Vagina (tissue), 2 donors: ENCODE results near the gene ZMYND8. TPM values are rescaled to one million over a fixed set of nuclear protein-coding genes. Genes with fewer than 3 reads are reported as not detected.

Experiments used
- DNase-seq, 2 donors: peaks; one replicate each; pipeline ENCODE4 v3.0.0-alpha.2; 2017; ENCODE audit errors: extremely low spot score in 2 of 2
- H3K27ac ChIP-seq: fragments of 200-600 bp; sonication (generic); one replicate; pipeline ENCODE4 v1.5.1; 2019
- H3K27me3 ChIP-seq: fragments of 200-600 bp; sonication (generic); one replicate; pipeline ENCODE4 v1.5.1; 2019
- H3K36me3 ChIP-seq, 2 donors: fragments of 200-600 bp; sonication (generic); one replicate each; pipeline ENCODE4 v1.5.1; 2017 to 2019
- H3K4me1 ChIP-seq: fragments of 200-600 bp; sonication (generic); one replicate; pipeline ENCODE4 v1.5.1; 2019
- H3K4me3 ChIP-seq, 2 donors: fragments of 200-600 bp; sonication (generic); 1 replicate in 1 of 2; 2 replicates in 1 of 2; pipeline ENCODE4 v1.5.1; 2016 to 2019
- H3K9me3 ChIP-seq: fragments of 200-600 bp; sonication (generic); one replicate; pipeline ENCODE4 v1.5.1; 2019
- POLR2A ChIP-seq, 2 donors: fragments of 450-650 bp; IDR thresholded peaks; one replicate each; pipeline ENCODE4 v1.6.1; 2017; ENCODE audit warnings: antibody characterized with exemption in 2 of 2, mild to moderate bottlenecking in 2 of 2, moderate library complexity in 2 of 2
- POLR2AphosphoS5 ChIP-seq, 2 donors: sonication (generic); formaldehyde crosslinking; IDR thresholded peaks; one replicate each; pipeline ENCODE4 v1.9.0; 2017; ENCODE audit warnings: antibody characterized with exemption in 2 of 2, mild to moderate bottlenecking in 2 of 2, low read depth in 1 of 2; ENCODE audit not compliant: insufficient read depth in 1 of 2
- intact Hi-C: fragments of 100-400 bp; cut with DNase I; formaldehyde crosslinking; loops from one replicate; pipeline ENCODE4 v1.15.1; 2023
- total RNA-seq: library from RNA; depleted of rRNA; stranded (reverse); fragments of >200 nt; gene quantifications from one replicate; pipeline ENCODE4 v1.2.3, GENCODE V29; 2016
- TF ChIP-seq, protein P1 (sequence below), 3 experiments: fragments of 450-650 bp in 2 of 3; fragments of 200-600 bp in 1 of 3; sonication (generic) in 1 of 3; IDR thresholded peaks; one replicate each; pipeline ENCODE4 v1.5.1; 2017 to 2019; ENCODE audit warnings: antibody characterized with exemption in 3 of 3, mild to moderate bottlenecking in 2 of 3, moderate library complexity in 2 of 3

The ZMYND8 gene
- total RNA-seq, 1 donor from 2014 or later, result 91.1 TPM

DNA sequence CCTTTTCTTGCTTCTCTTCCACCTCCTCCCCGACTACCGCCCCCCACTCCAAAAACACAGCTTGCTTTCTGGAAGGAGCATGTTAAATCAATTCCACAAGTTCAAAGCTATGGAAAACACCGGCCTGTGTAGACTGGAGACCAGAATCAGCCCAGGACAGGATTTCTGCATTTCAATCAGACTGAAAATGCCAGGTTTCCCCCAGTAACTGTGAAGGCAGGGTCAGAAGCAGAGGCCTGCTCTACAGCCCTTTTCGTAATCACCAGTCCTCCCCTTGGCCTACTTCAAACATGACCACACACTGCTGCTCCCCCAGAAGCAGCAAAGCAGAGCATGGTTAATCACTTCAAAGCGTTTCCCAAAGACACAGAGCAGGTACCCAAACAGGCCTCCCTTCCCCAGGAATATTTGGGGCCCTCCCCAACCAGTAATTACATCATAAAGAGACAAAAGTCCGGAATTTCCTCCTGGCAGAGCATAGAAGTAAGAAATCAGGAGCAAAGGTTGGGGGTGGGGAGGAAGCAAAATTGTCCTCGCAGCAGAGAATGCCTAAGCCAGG lies 38.4 kb downstream of the ZMYND8 start:
- DNase-seq, result no peak
- Histone ChIP-seq H3K4me3 (peak overlapping the region; percentile 17 to 19), H3K36me3 (no peaks in the 10 kb centered on the region), H3K4me1 (peaks cover 84% of the 10 kb centered on the region), H3K27ac (peak overlapping the region; percentile 99), H3K27me3 (no peaks in the 10 kb centered on the region), H3K9me3 (no peaks in the 10 kb centered on the region)
- intact Hi-C loops, result loop anchor here (5.0 kb wide), 1 partner anchor 41 kb away; no protein-coding TSS in a partner anchor
- TF ChIP-seq POLR2AphosphoS5 (IDR thresholded peaks at IDR 0.05; ENCODE audit: insufficient read depth in 1 of 2, low read depth in 1 of 2) (no peak), POLR2A (IDR thresholded peaks at IDR 0.05) (no peak)
- TF ChIP-seq, protein P1, sequence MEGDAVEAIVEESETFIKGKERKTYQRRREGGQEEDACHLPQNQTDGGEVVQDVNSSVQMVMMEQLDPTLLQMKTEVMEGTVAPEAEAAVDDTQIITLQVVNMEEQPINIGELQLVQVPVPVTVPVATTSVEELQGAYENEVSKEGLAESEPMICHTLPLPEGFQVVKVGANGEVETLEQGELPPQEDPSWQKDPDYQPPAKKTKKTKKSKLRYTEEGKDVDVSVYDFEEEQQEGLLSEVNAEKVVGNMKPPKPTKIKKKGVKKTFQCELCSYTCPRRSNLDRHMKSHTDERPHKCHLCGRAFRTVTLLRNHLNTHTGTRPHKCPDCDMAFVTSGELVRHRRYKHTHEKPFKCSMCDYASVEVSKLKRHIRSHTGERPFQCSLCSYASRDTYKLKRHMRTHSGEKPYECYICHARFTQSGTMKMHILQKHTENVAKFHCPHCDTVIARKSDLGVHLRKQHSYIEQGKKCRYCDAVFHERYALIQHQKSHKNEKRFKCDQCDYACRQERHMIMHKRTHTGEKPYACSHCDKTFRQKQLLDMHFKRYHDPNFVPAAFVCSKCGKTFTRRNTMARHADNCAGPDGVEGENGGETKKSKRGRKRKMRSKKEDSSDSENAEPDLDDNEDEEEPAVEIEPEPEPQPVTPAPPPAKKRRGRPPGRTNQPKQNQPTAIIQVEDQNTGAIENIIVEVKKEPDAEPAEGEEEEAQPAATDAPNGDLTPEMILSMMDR (IDR thresholded peaks at IDR 0.05), result peak in 1 of 3 experiments; percentile 5

DNA sequence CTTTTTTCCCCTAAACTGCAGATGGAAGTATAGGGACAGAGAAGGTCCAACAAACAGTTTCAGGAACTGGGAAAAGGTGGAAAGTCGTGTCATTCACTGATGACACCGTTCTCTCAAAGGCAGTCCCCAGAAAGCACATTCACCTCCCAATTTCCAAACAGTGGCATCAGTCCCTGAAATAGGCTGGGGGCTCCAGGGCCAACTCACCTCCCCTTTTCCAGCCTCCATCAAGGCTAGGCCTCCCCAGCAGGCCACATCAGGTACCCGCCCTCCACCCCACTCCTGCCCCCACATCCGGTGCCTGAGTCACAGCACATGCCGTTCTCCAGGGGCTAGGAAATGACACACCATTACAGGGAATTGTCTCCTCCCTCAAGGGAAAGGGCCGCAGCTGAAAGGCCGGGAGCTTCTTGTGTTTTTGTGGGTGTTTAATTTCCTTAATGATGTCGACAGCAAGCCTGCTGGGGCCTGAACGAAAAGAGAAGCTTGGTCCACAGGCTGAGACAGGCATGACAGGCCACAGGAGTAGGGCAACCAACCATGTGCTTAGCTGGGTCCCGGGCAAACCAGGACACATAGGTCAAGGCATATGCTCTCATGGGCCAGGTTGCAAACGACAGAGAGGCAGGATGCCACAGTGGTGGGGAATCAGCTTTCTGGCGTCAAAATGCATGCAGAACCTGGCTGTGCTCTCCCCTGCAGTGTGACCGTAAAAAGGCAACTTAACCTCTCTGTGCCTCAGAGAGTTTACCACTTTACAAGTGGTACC lies 39.2 kb downstream of the ZMYND8 start:
- peak; percentile 98 for DNase-seq
- intact Hi-C loops, result loop anchor here (2.0 to 5.0 kb wide), 2 partner anchors 40 to 43 kb away; no protein-coding TSS in a partner anchor
- TF ChIP-seq, protein P1 (IDR thresholded peaks at IDR 0.05), result no peak
- TF ChIP-seq POLR2A (IDR thresholded peaks at IDR 0.05) (peak in 1 of 2 donors; percentile 28), POLR2AphosphoS5 (IDR thresholded peaks at IDR 0.05; ENCODE audit: insufficient read depth in 1 of 2, low read depth in 1 of 2) (peak; percentile 88 to 92)
- Histone ChIP-seq H3K27ac (peak overlapping the region; percentile 99), H3K9me3 (no peaks in the 10 kb centered on the region), H3K36me3 (no peaks in the 10 kb centered on the region), H3K4me1 (peaks cover 84% of the 10 kb centered on the region), H3K4me3 (peak overlapping the region; percentile 17 to 19), H3K27me3 (no peaks in the 10 kb centered on the region)

GRCh38 chr20:47316776-47317126 lies 39.7 kb downstream of the ZMYND8 start:
- no peak for DNase-seq
- peaks cover 78% of the 10 kb centered on the region for H3K4me1 ChIP-seq
- H3K36me3 ChIP-seq, result no peaks in the 10 kb centered on the region
- no peaks in the 10 kb centered on the region for H3K9me3 ChIP-seq
- TF ChIP-seq POLR2AphosphoS5 (IDR thresholded peaks at IDR 0.05; ENCODE audit: insufficient read depth in 1 of 2, low read depth in 1 of 2) (no peak), POLR2A (IDR thresholded peaks at IDR 0.05) (no peak)
- TF ChIP-seq, protein P1 (IDR thresholded peaks at IDR 0.05), result no peak
- no peak overlapping the region for H3K4me3 ChIP-seq
- H3K27ac ChIP-seq, result peak overlapping the region; percentile 99
- no peaks in the 10 kb centered on the region for H3K27me3 ChIP-seq
- intact Hi-C loops, result loop anchor here (2.0 to 5.0 kb wide), 2 partner anchors 39 to 44 kb away; no protein-coding TSS in a partner anchor

DNA sequence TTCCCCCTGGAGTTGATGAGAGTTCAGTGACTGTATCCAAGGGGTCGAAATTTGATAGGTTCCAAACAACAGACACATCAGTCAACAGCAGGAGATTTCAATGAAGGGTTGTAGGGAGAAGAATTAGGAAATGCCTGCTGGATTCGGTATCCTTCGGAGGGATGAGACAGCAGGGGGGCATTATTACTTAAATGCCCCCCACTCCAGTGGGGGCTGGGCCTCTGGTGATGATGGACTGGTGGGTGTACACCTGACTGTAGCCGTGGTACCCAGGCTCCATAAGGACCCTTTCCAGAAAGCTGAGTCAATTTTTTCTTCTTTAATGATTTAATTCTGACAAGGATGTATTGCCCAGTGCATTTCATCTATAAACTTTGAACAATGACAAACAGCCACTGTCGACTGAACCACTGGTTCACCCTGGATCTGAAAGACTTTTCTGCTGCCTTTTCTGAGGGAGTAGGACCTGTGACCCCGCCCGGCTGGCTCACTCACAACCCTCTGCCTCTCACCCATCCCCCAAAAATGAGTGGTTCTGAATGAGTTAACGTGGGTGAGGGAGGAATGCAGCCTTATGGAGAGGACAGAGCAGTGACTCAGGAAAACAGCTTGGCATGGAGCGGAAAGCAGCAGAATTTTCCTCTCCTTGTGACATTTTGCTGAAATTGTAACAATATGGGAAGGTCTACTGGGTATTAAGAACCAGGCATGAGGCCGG lies 41.0 kb downstream of the ZMYND8 start:
- Histone ChIP-seq H3K36me3 (peaks cover 0 to 4% of the 10 kb centered on the region in 2 donors), H3K27me3 (no peaks in the 10 kb centered on the region), H3K9me3 (no peaks in the 10 kb centered on the region), H3K4me3 (no peak overlapping the region), H3K4me1 (peaks cover 66% of the 10 kb centered on the region), H3K27ac (peak overlapping the region; percentile 99)
- no peak for DNase-seq
- TF ChIP-seq POLR2AphosphoS5 (IDR thresholded peaks at IDR 0.05; ENCODE audit: insufficient read depth in 1 of 2, low read depth in 1 of 2), result peak; percentile 29 to 34
- TF ChIP-seq POLR2A (IDR thresholded peaks at IDR 0.05), result no peak
- intact Hi-C loops, result loop anchor here (2.0 to 5.0 kb wide), 2 partner anchors 38 to 45 kb away; no protein-coding TSS in a partner anchor

- TF ChIP-seq POLR2A (IDR thresholded peaks at IDR 0.05) (no peak), POLR2AphosphoS5 (IDR thresholded peaks at IDR 0.05; ENCODE audit: insufficient read depth in 1 of 2, low read depth in 1 of 2) (no peak)
- TF ChIP-seq, protein P1 (IDR thresholded peaks at IDR 0.05), result no peak
- Histone ChIP-seq H3K9me3 (no peaks in the 10 kb centered on the region), H3K27ac (peak overlapping the region; percentile 99), H3K36me3 (peaks cover 0 to 4% of the 10 kb centered on the region in 2 donors), H3K4me1 (peaks cover 59% of the 10 kb centered on the region), H3K27me3 (no peaks in the 10 kb centered on the region), H3K4me3 (no peak overlapping the region)
- intact Hi-C loops, result loop anchor here (5.0 kb wide), 1 partner anchor 37 kb away; no protein-coding TSS in a partner anchor
- DNase-seq, result no peak
Measured at GRCh38 chr20:47314647-47315338, 41.7 kb downstream of the ZMYND8 start.
